H1 (cell line): ENCODE measurements around the gene RPS6KA2. TPM values are rescaled to one million over a fixed set of nuclear protein-coding genes. Genes with fewer than 3 reads are reported as not detected.

ENCODE experiments used
- CTCF ChIA-PET: fragments of 300-600 bp; sonication (Branson Sonifier 250); formaldehyde crosslinking; loops from one replicate; lab custom pipeline; 2021; ENCODE audit not compliant: partially characterized antibody; lab: Charles Lee
- POLR2A ChIA-PET: fragments of 300-600 bp; sonication (Branson Sonifier 250); formaldehyde crosslinking; loops from one replicate; lab custom pipeline; 2021; ENCODE audit warnings: inconsistent platforms; ENCODE audit not compliant: partially characterized antibody; lab: Charles Lee
- DNase-seq, 2 experiments: peaks; one replicate each; pipeline versions ENCODE4 v3.0.0 to v3.0.0-alpha.2; 2010 to 2022; ENCODE audit warnings: low spot score in 2 of 2, low read depth in 1 of 2, mixed read lengths in 1 of 2
- FAIRE-seq: peaks from 2 replicates; lab custom pipeline; 2011; peaks lifted over from hg19 to GRCh38; lab: Jason Lieb, UNC
- H2AFZ ChIP-seq: 2 replicates; pipeline ENCODE4 v1.8.1; 2012; ENCODE audit warnings: low read length, inconsistent platforms
- H2AK5ac ChIP-seq: 2 replicates; pipeline ENCODE4 v1.6.1; 2013; ENCODE audit warnings: low read depth, low read length
- H2BK120ac ChIP-seq: replicated peaks from 2 replicates; pipeline ENCODE3; 2013; ENCODE audit warnings: low read depth, low read length, inconsistent platforms
- H2BK12ac ChIP-seq: 2 replicates; pipeline ENCODE4 v1.6.1; 2013; ENCODE audit warnings: low read depth, low read length
- H2BK15ac ChIP-seq: 2 replicates; pipeline ENCODE4 v1.6.1; 2013; ENCODE audit warnings: low read length
- H2BK20ac ChIP-seq: 2 replicates; pipeline ENCODE4 v1.6.1; 2013; ENCODE audit warnings: low read length
- H2BK5ac ChIP-seq: 2 replicates; pipeline ENCODE4 v1.6.1; 2013; ENCODE audit warnings: low read depth, low read length
- H3K14ac ChIP-seq: 2 replicates; pipeline ENCODE4 v1.6.1; 2013; ENCODE audit warnings: inconsistent platforms; ENCODE audit not compliant: insufficient read length
- H3K18ac ChIP-seq: 2 replicates; pipeline ENCODE4 v1.6.1; 2013; ENCODE audit warnings: low read length; ENCODE audit errors: extremely low read depth
- H3K23ac ChIP-seq: 2 replicates; pipeline ENCODE4 v1.6.1; 2013; ENCODE audit warnings: inconsistent platforms; ENCODE audit not compliant: insufficient read length
- H3K23me2 ChIP-seq: 2 replicates; pipeline ENCODE4 v1.6.1; 2013; ENCODE audit warnings: low read depth, low read length
- H3K27ac ChIP-seq: 2 replicates; pipeline ENCODE4 v1.6.1; 2011; ENCODE audit warnings: low read depth, low read length, inconsistent platforms
- H3K27me3 ChIP-seq, 4 experiments: replicated peaks in 1 of 4; 1 replicate in 1 of 4; 2 replicates in 3 of 4; pipeline versions ENCODE4 v1.6.1 to v1.8.1; 2011 to 2013; ENCODE audit warnings: low read length in 3 of 4, mild to moderate bottlenecking in 3 of 4, inconsistent platforms in 2 of 4, mixed read lengths in 2 of 4, moderate library complexity in 1 of 4; ENCODE audit not compliant: control insufficient read depth in 3 of 4, insufficient read depth in 3 of 4; ENCODE audit errors: extremely low read depth in 1 of 4
- H3K36me3 ChIP-seq, 4 experiments: 2 replicates each; pipeline versions ENCODE4 v1.6.1 to v1.8.1; 2011 to 2013; ENCODE audit warnings: mild to moderate bottlenecking in 4 of 4, low read length in 3 of 4, moderate library complexity in 2 of 4, control low read depth in 1 of 4, inconsistent platforms in 1 of 4; ENCODE audit not compliant: insufficient read depth in 4 of 4, control insufficient read depth in 2 of 4
- H3K4ac ChIP-seq: replicated peaks from 2 replicates; pipeline ENCODE3; 2013; ENCODE audit warnings: low read length, low read depth, mixed read lengths, inconsistent platforms; ENCODE audit not compliant: insufficient read length
- H3K4me1 ChIP-seq, 4 experiments: replicated peaks in 1 of 4; 1 replicate in 1 of 4; 2 replicates in 3 of 4; pipeline versions ENCODE4 v1.6.1 to v1.8.1; 2011 to 2013; ENCODE audit warnings: low read length in 3 of 4, inconsistent platforms in 2 of 4, mixed read lengths in 1 of 4; ENCODE audit not compliant: insufficient read depth in 4 of 4, control insufficient read depth in 3 of 4
- H3K4me2 ChIP-seq, 2 experiments: 2 replicates each; pipeline versions ENCODE4 v1.6.1 to v1.8.1; 2011 to 2013; ENCODE audit warnings: low read depth in 2 of 2, low read length in 2 of 2, control low read depth in 1 of 2, inconsistent platforms in 1 of 2, mild to moderate bottlenecking in 1 of 2; ENCODE audit not compliant: insufficient read depth in 1 of 2
- H3K4me3 ChIP-seq, 4 experiments: fragments of 200-600, 300-600 bp in 1 of 4; sonication (generic), shearing (Covaris generic), sonication (Bioruptor Twin) in 1 of 4; 2 replicates each; pipeline versions ENCODE4 v1.5.1 to v1.8.1; 2011 to 2016; ENCODE audit warnings: low read length in 4 of 4, low read depth in 3 of 4, control low read depth in 2 of 4, inconsistent platforms in 2 of 4, mild to moderate bottlenecking in 2 of 4, mixed read lengths in 1 of 4, moderate library complexity in 1 of 4; ENCODE audit not compliant: insufficient read depth in 2 of 4; ENCODE audit errors: extremely low read depth in 1 of 4
- H3K56ac ChIP-seq: replicated peaks from 2 replicates; pipeline ENCODE3; 2013; ENCODE audit warnings: low read depth, mild to moderate bottlenecking, mixed read lengths, low read length, inconsistent platforms; ENCODE audit not compliant: insufficient read length
- H3K79me1 ChIP-seq: 2 replicates; pipeline ENCODE4 v1.6.1; 2013; ENCODE audit warnings: low read depth, low read length, control low read depth
- H3K79me2 ChIP-seq, 2 experiments: 2 replicates each; pipeline versions ENCODE4 v1.6.1 to v1.8.1; 2012 to 2013; ENCODE audit warnings: low read length in 2 of 2, mild to moderate bottlenecking in 2 of 2, inconsistent platforms in 1 of 2; ENCODE audit not compliant: insufficient read depth in 2 of 2, control insufficient read depth in 1 of 2
- H3K9ac ChIP-seq, 4 experiments: replicated peaks in 1 of 4; 1 replicate in 1 of 4; 2 replicates in 3 of 4; pipeline versions ENCODE4 v1.6.1 to v1.8.1; 2011 to 2013; ENCODE audit warnings: low read depth in 3 of 4, low read length in 3 of 4, control low read depth in 2 of 4, mild to moderate bottlenecking in 2 of 4, moderate library complexity in 2 of 4, inconsistent platforms in 1 of 4; ENCODE audit errors: extremely low read depth in 1 of 4
- H3K9me3 ChIP-seq, 2 experiments: 2 replicates each; pipeline versions ENCODE4 v1.6.1 to v1.8.1; 2012 to 2013; ENCODE audit warnings: mild to moderate bottlenecking in 2 of 2, moderate library complexity in 2 of 2, control low read depth in 1 of 2, inconsistent platforms in 1 of 2, low read depth in 1 of 2, low read length in 1 of 2, mixed read lengths in 1 of 2; ENCODE audit not compliant: insufficient read depth in 2 of 2
- H4K20me1 ChIP-seq, 2 experiments: replicated peaks in 1 of 2; 2 replicates each; pipeline versions ENCODE3 to v1.8.1; 2011 to 2013; ENCODE audit warnings: inconsistent platforms in 2 of 2, low read length in 2 of 2, mild to moderate bottlenecking in 1 of 2; ENCODE audit not compliant: insufficient read depth in 2 of 2, control insufficient read depth in 1 of 2
- H4K5ac ChIP-seq: 2 replicates; pipeline ENCODE4 v1.6.1; 2013; ENCODE audit warnings: low read length, low read depth, mixed read lengths, inconsistent platforms; ENCODE audit not compliant: insufficient read length
- H4K8ac ChIP-seq: 2 replicates; pipeline ENCODE4 v1.8.0; 2013; ENCODE audit warnings: mild to moderate bottlenecking, moderate library complexity, low read length, inconsistent platforms; ENCODE audit not compliant: insufficient read depth; ENCODE audit errors: extremely low read depth
- H4K91ac ChIP-seq: replicated peaks from 2 replicates; pipeline ENCODE3; 2013; ENCODE audit warnings: low read length, mixed read lengths, inconsistent platforms; ENCODE audit not compliant: insufficient read length
- ATF3 ChIP-seq: IDR thresholded peaks from 2 replicates; pipeline ENCODE4 v1.6.1; 2011; ENCODE audit warnings: low read depth, mild to moderate bottlenecking, low read length; ENCODE audit not compliant: insufficient read depth
- HDAC2 ChIP-seq, 2 experiments: fragments of 300-600 bp in 1 of 2; sonication (generic) in 1 of 2; IDR thresholded peaks; 2 replicates each; pipeline ENCODE4 v1.6.1; 2011 to 2012; ENCODE audit warnings: low read depth in 2 of 2, low read length in 2 of 2, mild to moderate bottlenecking in 2 of 2, moderate library complexity in 2 of 2, borderline replicate concordance in 1 of 2, inconsistent platforms in 1 of 2
- JUN ChIP-seq: IDR thresholded peaks from 2 replicates; pipeline ENCODE4 v1.6.1; 2011; ENCODE audit warnings: low read depth, mild to moderate bottlenecking, improper control_type of control experiment, low read length
- KDM1A ChIP-seq: fragments of 200-600, 300-600 bp; sonication (generic); IDR thresholded peaks from 2 replicates; pipeline ENCODE4 v1.7.1; 2016; ENCODE audit warnings: mild to moderate bottlenecking, low read length, borderline replicate concordance
- SP1 ChIP-seq: IDR thresholded peaks from 2 replicates; pipeline ENCODE4 v1.6.1; 2011; ENCODE audit warnings: low read depth, low read length
- TEAD4 ChIP-seq: IDR thresholded peaks from 2 replicates; pipeline ENCODE4 v1.6.1; 2012; ENCODE audit warnings: low read depth, low read length, inconsistent platforms, mixed read lengths
- WGBS, 2 experiments: shearing (Covaris generic) in 1 of 2; methylation state at CpG; one replicate each; pipeline versions ENCODE4 v1.1.6 to v1.1.7; 2013 to 2015; ENCODE audit warnings: low lambda C conversion rate in 2 of 2, mixed read lengths in 2 of 2, inconsistent platforms in 1 of 2, low coverage in 1 of 2, missing lambda C conversion rate in 1 of 2; ENCODE audit not compliant: insufficient replicate concordance in 2 of 2, insufficient coverage in 1 of 2, insufficient read length in 1 of 2; ENCODE audit errors: extremely low coverage in 1 of 2, missing lambda C conversion rate in 1 of 2; 5-methylcytosine and 5-hydroxymethylcytosine counted together
- polyA plus RNA-seq, 7 experiments: library from polyadenylated mRNA; depleted of rRNA in 3 of 7; stranded (reverse) in 5 of 7; unstranded in 2 of 7; fragments of >200 nt in 5 of 7; fragments of 200-250 nt in 2 of 7; gene quantifications; 1 replicate in 5 of 7; 2 replicates in 1 of 7; 4 replicates in 1 of 7; pipeline versions ENCODE4 v1.2.1 to v1.2.3, GENCODE V29; 2011 to 2013; ENCODE audit warnings: missing spikeins in 2 of 7, mixed read lengths in 2 of 7
- total RNA-seq: library from RNA; stranded (reverse); fragmentation: NEBNext Ultra II Directional; extraction: Animal tissue kit (Norgen Biotek cat#: 25700); gene quantifications from 2 replicates; pipeline ENCODE4 v1.2.1, GENCODE V29; 2021

RPS6KA2 gene
- total and polyA plus RNA-seq, 2 of the 8 experiments (the other 6 are each of a cell fraction or from before 2014, with no cell fraction given): 8.8 to 25.7 TPM

GRCh38 chr6:166544296-166544605, 82.8 kb downstream of the RPS6KA2 start:
- H3K27ac ChIP-seq: no peak overlapping the region
- CTCF ChIA-PET: interaction anchor here (0.9 to 1.8 kb wide), 8 partner anchors 8 to 143 kb away, joined by 3 to 6 read pairs (median 4); no protein-coding TSS in a partner anchor
- no peak for TF ChIP-seq ATF3
- TF ChIP-seq JUN: no peak
- TF ChIP-seq TEAD4: no peak
- no peak for TF ChIP-seq SP1
- no peak for TF ChIP-seq HDAC2 (IDR thresholded peaks at IDR 0.05; ENCODE audit: borderline replicate concordance in 1 of 2, low read depth in 2 of 2, low read length in 2 of 2)
- no peak for TF ChIP-seq KDM1A
- TF ChIP-seq, all 59 proteins: peak for 0
- no peak overlapping the region for H3K4me3 ChIP-seq
- H2BK120ac ChIP-seq: no peak overlapping the region
- H3K79me1 ChIP-seq: peaks cover 3% of the 10 kb centered on the region
- no peaks in the 10 kb centered on the region for H3K23me2 ChIP-seq
- no peak overlapping the region for H3K9ac ChIP-seq
- no peak overlapping the region for H4K5ac ChIP-seq
- peak overlapping the region; percentile 84; the same call in 1 of the 2 replicates for H2BK12ac ChIP-seq
- no peak overlapping the region for H4K8ac ChIP-seq
- FAIRE-seq: no peak
- no peak overlapping the region for H3K56ac ChIP-seq
- H3K14ac ChIP-seq: no peak overlapping the region
- no peaks in the 10 kb centered on the region for H3K36me3 ChIP-seq
- DNase-seq: no peak
- H3K18ac ChIP-seq: no peak overlapping the region
- H2AFZ ChIP-seq: no peak overlapping the region
- no peak overlapping the region for H4K91ac ChIP-seq
- H2BK20ac ChIP-seq: no peak overlapping the region
- no peak overlapping the region for H3K4ac ChIP-seq
- H4K20me1 ChIP-seq: no peaks in the 10 kb centered on the region
- H2AK5ac ChIP-seq: no peak overlapping the region
- no peak overlapping the region for H2BK15ac ChIP-seq
- no peaks in the 10 kb centered on the region for H3K9me3 ChIP-seq
- no peak overlapping the region for H2BK5ac ChIP-seq
- WGBS, 2 experiments: 88% methylated on average over 10 of the region's 10 CpGs; no CpG with 5 or more reads in 1 of the 2 experiments
- H3K4me2 ChIP-seq: no peak overlapping the region
- peaks cover 7 to 16% (median 9%) of the 10 kb centered on the region in 4 experiments; a peak in 5 of 7 replicates for H3K4me1 ChIP-seq
- H3K79me2 ChIP-seq: no peaks in the 10 kb centered on the region; a peak in 1 of 4 replicates
- POLR2A ChIA-PET: interaction anchor here (0.9 to 1.3 kb wide), 3 partner anchors 8 to 207 kb away, joined by 3 to 4 read pairs (median 4); no protein-coding TSS in a partner anchor
- H3K23ac ChIP-seq: no peak overlapping the region
- no peaks in the 10 kb centered on the region for H3K27me3 ChIP-seq
